Left lung (tissue), 10 donors: ENCODE data around the gene PRKCA. TPM values are rescaled to one million over a fixed set of nuclear protein-coding genes. Genes with fewer than 3 reads are reported as not detected.

Experiments
- ATAC-seq: fragments of 200-7000 bp; cut with Tn5 transposase; one replicate; pipeline ENCODE4 v1.9.1; 2020; ENCODE audit warnings: moderate library complexity
- DNase-seq, 4 donors: peaks; one replicate each; pipeline ENCODE4 v3.0.0-alpha.2; 2013 to 2020
- H3K27ac ChIP-seq, 2 donors: fragments of 200-600 bp; sonication (generic) in 1 of 2; one replicate each; pipeline versions ENCODE4 v1.5.0 to v1.8.0; 2020 to 2021
- H3K27me3 ChIP-seq, 2 donors: fragments of 200-600 bp; sonication (generic) in 1 of 2; one replicate each; pipeline versions ENCODE4 v1.5.0 to v1.8.0; 2020 to 2021
- H3K36me3 ChIP-seq, 2 donors: fragments of 200-600 bp; sonication (generic) in 1 of 2; one replicate each; pipeline versions ENCODE4 v1.5.0 to v1.8.0; 2020 to 2021
- H3K4me1 ChIP-seq, 2 donors: fragments of 200-600 bp; one replicate each; pipeline ENCODE4 v1.8.0; 2021
- H3K4me3 ChIP-seq, 2 donors: fragments of 200-600 bp; sonication (generic) in 1 of 2; one replicate each; pipeline versions ENCODE4 v1.5.0 to v1.8.0; 2020 to 2021; ENCODE audit warnings: mild to moderate bottlenecking in 1 of 2
- H3K9me3 ChIP-seq, 2 donors: fragments of 200-600 bp; sonication (generic) in 1 of 2; one replicate each; pipeline versions ENCODE4 v1.5.0 to v1.8.0; 2020 to 2021
- intact Hi-C, 2 donors: fragments of 100-400 bp; cut with DNase I; formaldehyde crosslinking; loops; one replicate each; pipeline versions ENCODE4 v1.11.2 to v1.14.2; 2022
- polyA plus RNA-seq, 6 donors: library from polyadenylated mRNA; unstranded; fragments of 120-200 nt; gene quantifications; one replicate each; pipeline ENCODE4 v1.2.1, GENCODE V29; 2013; ENCODE audit not compliant: insufficient read length in 6 of 6
- total RNA-seq, 2 donors: library from RNA; stranded (reverse); fragmentation: NEBNext Ultra II Directional; extraction: Animal tissue kit (Norgen Biotek cat#: 25700); gene quantifications; one replicate each; pipeline ENCODE4 v1.2.1, GENCODE V29; 2021
- TF ChIP-seq, protein P1 (sequence below), 2 donors: fragments of 200-600 bp; sonication (generic) in 1 of 2; IDR thresholded peaks; one replicate each; pipeline versions ENCODE4 v1.5.0 to v1.8.0; 2021; ENCODE audit warnings: antibody characterized with exemption in 2 of 2
- donor health status: DM: no; HTN: yes; CAD: no.
- donor health status: DM: no; HTN: no; CAD: no.

The PRKCA gene
- total and polyA plus RNA-seq, 8 donors: 16.4 to 30.4 (median 17.5) TPM

DNA sequence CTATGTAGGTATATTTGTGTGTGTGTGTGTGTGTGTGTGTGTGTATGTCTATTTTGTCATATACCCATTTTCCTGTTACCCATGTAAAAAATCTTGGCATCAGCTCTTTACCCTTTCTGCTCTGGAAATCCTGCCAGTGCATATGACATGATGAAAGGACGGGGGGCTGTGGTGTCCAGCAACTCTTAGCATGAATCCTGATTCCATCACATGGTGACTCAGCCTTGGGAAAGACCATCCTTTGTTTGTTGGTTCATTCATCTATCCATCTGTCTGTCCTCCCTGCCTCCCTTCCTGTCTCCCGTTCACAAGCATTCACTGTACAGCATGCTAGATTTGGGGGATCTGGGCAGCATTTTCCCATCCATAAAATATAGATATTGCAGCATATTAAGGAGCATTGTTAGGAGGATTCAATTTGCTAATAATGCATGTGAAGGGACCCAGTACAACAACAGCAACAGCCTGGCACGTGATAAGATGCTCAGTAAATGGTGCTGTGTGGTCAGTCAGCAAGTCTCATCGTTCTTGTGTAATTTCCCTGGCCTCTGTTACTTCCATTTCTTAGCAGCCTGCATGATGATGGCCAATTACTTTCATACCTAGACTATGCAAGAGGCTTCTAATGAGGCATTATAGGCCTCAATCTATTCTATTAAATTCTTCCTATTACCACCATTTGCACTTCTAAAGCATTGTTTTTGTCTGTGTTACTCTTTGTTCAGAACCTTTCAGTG lies 191.0 kb downstream of the PRKCA start:
- intact Hi-C loops: no loop called here
- H3K4me3 ChIP-seq: no peak overlapping the region
- TF ChIP-seq, protein P1, sequence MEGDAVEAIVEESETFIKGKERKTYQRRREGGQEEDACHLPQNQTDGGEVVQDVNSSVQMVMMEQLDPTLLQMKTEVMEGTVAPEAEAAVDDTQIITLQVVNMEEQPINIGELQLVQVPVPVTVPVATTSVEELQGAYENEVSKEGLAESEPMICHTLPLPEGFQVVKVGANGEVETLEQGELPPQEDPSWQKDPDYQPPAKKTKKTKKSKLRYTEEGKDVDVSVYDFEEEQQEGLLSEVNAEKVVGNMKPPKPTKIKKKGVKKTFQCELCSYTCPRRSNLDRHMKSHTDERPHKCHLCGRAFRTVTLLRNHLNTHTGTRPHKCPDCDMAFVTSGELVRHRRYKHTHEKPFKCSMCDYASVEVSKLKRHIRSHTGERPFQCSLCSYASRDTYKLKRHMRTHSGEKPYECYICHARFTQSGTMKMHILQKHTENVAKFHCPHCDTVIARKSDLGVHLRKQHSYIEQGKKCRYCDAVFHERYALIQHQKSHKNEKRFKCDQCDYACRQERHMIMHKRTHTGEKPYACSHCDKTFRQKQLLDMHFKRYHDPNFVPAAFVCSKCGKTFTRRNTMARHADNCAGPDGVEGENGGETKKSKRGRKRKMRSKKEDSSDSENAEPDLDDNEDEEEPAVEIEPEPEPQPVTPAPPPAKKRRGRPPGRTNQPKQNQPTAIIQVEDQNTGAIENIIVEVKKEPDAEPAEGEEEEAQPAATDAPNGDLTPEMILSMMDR (IDR thresholded peaks at IDR 0.05): no peak
- H3K9me3 ChIP-seq: no peaks in the 10 kb centered on the region
- ATAC-seq: peak; percentile 49
- no peaks in the 10 kb centered on the region for H3K27me3 ChIP-seq
- DNase-seq: no peak
- H3K27ac ChIP-seq: no peak overlapping the region
- no peaks in the 10 kb centered on the region for H3K36me3 ChIP-seq
- H3K4me1 ChIP-seq: peaks cover 0 to 25% of the 10 kb centered on the region in 2 donors

DNA sequence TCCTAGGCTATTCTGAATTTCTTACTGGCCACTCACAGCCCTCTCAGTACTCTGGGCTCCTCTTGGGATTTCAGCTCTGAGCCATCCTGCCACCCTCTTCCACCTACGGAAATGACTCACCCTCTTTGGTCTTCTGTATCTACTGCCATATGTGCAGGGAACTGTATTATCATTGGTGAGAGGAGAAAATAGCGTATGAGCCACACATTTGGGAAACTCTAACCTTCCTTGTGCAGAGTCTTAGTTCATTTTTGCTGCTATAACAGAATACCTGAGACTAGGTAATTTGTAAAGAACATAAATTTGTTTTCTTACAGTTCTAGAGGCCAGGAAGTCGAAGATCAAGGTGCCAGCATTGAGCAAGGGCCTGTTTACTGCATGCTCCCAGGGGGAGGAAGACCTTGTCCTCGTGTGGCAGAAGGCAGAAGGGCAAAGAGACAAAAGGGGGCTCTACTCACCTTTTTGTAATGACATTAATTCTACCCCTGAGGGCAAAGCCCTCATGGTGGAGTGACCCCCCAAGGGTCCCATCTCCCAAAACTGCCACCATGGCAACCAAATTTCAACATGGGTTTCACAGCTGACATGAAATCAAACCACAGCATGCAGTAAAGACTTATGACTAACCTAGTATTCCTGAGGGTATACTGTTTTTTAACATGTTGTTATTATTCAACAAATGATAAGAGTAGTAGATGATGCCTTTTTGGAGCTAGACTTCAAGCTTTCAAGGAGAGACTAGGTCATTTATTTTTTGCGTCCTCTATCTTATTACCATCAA lies 191.8 kb downstream of the PRKCA start:
- H3K36me3 ChIP-seq: no peaks in the 10 kb centered on the region
- no peak for DNase-seq
- H3K9me3 ChIP-seq: no peaks in the 10 kb centered on the region
- no peaks in the 10 kb centered on the region for H3K27me3 ChIP-seq
- ATAC-seq: peak; percentile 66
- intact Hi-C loops: no loop called here
- TF ChIP-seq, protein P1 (IDR thresholded peaks at IDR 0.05): no peak
- peaks cover 0 to 25% of the 10 kb centered on the region in 2 donors for H3K4me1 ChIP-seq
- no peak overlapping the region for H3K27ac ChIP-seq
- no peak overlapping the region for H3K4me3 ChIP-seq

DNA sequence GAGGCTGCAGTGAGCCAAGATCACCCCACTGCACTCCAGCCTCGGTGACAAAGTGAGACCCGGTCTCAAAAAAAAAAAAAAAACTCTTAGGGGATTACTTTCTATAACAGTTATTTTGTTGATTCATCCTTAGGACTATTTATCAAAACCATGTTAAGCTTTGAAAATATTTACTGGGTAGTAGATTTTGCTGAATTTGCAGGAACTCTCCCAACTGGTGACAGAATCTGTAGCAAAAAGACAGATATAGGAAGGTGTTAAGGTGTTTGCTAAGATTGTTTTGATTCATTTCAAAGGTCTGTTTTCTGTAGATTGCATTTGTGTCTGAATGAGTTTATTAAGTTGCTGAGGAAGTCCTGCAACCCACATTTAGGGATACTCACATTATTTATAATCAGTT lies 192.6 kb downstream of the PRKCA start:
- no peaks in the 10 kb centered on the region for H3K27me3 ChIP-seq
- no peaks in the 10 kb centered on the region for H3K36me3 ChIP-seq
- H3K9me3 ChIP-seq: no peaks in the 10 kb centered on the region
- TF ChIP-seq, protein P1 (IDR thresholded peaks at IDR 0.05): no peak
- DNase-seq: no peak
- no peak overlapping the region for H3K4me3 ChIP-seq
- H3K4me1 ChIP-seq: peaks cover 0 to 25% of the 10 kb centered on the region in 2 donors
- intact Hi-C loops: no loop called here
- H3K27ac ChIP-seq: no peak overlapping the region
- ATAC-seq: no peak

DNA sequence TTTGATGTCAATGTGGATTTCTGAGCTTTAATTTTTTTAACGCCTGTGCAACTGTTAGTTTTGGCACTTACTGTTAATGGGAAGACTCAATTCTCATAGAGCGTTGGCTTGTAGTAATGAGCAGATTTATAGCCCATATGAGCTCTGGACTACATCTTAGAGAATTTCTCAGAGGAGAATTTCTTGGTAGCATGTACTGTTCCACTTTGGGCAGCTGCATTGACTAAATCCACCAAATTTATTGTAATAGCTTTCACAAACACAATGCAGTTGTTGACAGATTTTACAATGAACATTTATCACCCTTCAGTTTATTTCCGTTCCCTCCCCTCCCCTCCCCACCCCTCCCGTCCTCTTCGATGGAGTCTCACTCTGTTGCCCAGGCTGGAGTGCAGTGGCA lies 193.9 kb downstream of the PRKCA start:
- Histone ChIP-seq H3K27ac (no peak overlapping the region), H3K36me3 (no peaks in the 10 kb centered on the region), H3K4me1 (peaks cover 0 to 25% of the 10 kb centered on the region in 2 donors), H3K4me3 (no peak overlapping the region), H3K9me3 (no peaks in the 10 kb centered on the region), H3K27me3 (no peaks in the 10 kb centered on the region)
- intact Hi-C loops: no loop called here
- ATAC-seq (no peak), DNase-seq (no peak)
- TF ChIP-seq, protein P1 (IDR thresholded peaks at IDR 0.05): no peak

DNA sequence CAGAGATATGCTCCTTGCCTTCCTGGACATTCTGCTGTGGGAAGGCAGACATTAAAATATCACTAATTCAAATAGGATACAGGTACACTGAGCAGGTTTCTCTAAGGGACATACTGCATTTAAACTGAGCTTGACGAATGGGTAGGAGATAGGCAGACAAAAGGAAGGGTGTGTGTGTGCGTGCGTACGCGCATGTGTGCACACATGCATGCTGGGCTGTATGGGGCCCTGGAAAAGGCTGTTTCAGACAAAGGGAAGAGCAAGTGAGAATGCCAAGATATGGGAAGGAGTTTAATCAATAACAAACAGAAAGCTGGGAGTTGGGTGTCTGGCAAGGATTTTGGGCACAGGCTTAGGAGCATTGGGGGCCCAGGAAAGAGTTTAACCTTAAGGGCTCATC lies 196.2 kb downstream of the PRKCA start:
- DNase-seq: no peak
- intact Hi-C loops: no loop called here
- Histone ChIP-seq H3K9me3 (no peaks in the 10 kb centered on the region), H3K36me3 (no peaks in the 10 kb centered on the region), H3K4me1 (peaks cover 0 to 10% of the 10 kb centered on the region in 2 donors), H3K27me3 (no peaks in the 10 kb centered on the region), H3K4me3 (no peak overlapping the region), H3K27ac (no peak overlapping the region)
- ATAC-seq: no peak
- TF ChIP-seq, protein P1 (IDR thresholded peaks at IDR 0.05): no peak
